Daoy (cell line): ENCODE data around the gene TIAM1. TPM values are rescaled to one million over a fixed set of nuclear protein-coding genes. Genes with fewer than 3 reads are reported as not detected.

Source experiments
- DNase-seq: peaks from one replicate; pipeline ENCODE4 v3.0.0-alpha.2; 2015; ENCODE audit warnings: low read depth
- total RNA-seq: library from RNA; depleted of rRNA; stranded (reverse); fragments of >200 nt; shearing (Covaris generic); gene quantifications from 2 replicates; pipeline ENCODE4 v1.2.3, GENCODE V29; 2014

TIAM1 gene
- total RNA-seq, 1 experiment from 2014 or later, result 17.8 TPM

DNA sequence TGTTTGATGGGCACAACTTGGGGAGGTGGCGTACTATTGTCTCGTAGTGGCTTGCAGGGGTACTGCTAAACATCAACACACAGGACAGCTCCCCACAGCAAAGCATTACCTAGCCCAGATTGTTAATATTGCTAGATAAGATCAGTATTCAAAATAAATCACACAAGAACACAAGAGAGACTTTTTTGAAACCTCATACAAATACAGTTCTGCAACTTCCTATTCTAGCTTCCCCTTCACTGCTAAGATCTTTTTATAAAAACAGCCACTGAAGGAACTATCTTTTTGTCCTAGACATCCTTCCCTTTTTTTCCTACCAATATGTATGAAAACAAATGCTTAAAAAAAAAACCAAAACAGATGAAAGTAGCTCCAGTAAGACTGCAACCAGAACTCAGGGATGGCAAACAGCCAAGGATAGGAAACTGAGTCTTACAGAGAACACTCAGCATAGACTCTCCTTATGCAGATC is 167.9 kb downstream of the TIAM1 start:
- no peak for DNase-seq

DNA sequence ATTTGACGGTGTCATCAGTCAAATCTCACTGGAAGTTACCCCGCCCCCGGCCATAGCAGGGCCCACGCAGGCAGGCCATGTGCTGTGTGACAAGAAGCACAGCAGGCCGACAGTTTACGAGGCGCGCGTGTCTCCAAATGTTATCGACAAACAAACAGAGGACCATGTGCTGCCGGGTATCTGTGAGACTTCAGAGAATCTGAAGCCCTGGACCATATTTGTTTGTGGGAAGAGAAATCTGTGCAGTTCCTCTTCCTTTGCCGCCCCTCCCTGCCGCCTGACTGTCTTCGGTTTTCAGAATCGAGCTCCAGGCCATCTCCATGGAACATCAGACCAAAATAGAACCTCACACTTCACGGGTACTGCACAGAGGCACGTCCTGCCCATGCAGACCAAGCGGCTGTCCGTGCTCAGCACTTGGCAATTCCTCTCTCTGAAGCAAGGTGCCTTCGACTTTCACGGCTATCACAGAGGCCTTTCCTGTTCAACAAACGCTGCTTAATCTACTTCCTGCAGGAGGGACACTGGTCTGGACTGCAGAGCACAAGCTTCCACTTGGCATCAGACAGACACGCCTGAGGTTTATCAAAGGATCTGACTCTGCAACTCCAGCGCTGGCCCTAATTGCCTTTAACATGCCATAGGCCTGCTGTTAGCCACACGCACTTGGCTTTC is 170.0 kb downstream of the TIAM1 start:
- DNase-seq, result no peak

DNA sequence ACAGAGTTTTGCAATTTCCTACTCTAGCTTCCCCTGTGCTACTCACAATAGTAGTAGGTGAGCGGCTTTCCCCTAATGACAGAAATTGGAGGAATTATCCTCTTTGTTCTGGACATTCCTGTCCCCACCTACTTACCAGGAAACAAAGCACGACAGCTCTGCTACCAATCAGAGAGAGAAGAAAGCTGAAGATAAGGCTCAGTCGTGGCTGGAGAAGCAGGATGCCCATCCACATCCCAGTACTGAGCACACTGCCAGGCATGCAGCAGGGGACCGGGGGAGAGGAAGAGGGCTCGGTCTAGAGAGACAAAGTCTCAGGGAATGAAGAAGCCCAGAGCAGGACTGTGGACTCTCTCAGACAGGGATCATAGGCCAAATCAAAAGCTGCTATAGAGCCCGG is 171.7 kb downstream of the TIAM1 start:
- DNase-seq, result no peak

DNA sequence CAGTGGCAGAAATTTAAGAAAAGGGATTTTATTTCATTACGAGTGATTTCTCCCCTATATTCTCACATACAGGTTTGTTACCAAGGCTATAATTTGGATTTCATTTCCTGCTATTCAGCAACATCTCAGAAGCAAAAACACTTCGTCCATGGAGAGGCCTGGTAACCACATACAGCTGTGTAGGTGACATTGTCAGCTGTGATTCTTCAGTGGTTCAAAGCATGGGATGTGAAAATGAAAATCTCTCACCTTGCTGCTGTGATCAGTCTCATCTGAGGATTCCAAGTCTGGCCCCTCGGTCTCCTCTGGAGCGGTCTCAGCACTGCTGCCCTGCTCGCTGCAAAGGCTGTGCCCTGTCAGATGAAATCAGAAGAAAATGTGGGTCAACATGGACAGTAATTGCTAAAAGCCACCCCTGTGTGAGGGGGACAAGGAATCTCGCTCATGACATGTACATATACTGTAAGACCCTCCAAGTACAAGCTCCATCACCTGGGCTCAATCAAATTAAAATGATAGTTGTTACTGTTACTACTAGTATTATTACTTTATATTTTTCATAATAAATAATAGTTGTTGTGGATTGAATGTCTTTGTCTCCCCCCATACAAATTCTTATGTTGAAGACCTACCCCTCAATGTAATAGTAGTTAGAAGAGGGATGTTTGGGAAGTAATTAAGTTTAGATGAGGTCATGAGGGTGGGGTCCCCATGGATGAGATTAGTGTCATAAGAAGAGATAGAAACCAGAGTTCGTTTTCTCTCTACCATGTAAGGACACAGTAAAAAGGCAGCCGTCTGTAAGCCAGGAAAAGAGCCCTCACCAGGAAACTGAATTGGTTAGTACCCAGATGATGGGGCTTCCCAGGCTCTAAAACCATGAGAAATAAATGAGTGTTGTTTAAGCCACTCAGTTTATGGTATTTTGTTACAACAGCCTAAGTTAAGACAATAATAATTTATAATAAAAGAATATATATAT is 179.1 kb downstream of the TIAM1 start:
- no peak for DNase-seq

DNA sequence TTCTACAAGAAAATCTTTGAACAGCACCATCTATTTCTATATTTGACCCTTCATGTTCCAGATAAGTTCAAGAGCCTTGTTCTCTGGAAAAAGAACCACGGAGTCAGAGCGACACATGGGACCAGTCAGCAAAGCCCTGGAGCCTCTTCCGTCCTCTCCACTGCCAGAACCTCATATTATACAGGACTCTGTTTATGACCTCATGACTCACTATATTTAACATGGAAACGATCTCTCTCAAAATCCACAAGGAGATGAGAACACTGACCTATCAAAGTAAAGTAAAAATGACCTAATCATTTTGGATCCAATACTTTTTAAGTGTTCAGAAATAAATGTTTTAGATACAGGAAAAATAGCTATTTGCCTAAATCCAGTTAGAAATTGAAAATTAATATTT is 181.2 kb downstream of the TIAM1 start:
- DNase-seq, result peak; percentile 44

DNA sequence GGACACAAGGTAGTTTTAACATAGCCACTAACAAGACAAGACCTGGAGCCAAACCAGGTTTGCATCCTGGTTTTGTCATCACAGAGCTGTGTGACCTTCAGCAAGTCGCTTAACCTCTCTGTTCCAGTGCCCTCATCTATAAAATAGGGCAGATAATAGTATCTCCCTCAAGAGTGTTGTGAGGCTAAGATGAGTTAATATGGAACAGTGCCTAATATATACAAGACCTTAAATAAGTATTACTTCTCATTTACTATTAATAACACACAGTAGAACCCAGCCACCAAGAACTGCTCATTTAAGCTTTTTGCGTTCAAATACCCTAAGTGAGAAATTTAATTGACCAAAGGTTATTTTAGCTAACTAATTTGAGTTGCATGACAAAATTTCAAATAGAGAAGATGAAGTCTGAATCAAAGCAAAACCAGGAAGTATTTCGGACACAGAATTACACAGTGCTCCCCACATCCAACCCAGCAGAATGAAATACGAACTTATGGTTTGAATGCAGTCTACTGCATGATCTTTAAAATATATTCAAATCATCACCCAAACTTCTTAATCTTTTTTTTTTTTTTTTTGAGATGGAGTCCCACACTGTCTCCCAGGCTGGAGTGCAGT is 181.9 kb downstream of the TIAM1 start:
- no peak for DNase-seq

DNA sequence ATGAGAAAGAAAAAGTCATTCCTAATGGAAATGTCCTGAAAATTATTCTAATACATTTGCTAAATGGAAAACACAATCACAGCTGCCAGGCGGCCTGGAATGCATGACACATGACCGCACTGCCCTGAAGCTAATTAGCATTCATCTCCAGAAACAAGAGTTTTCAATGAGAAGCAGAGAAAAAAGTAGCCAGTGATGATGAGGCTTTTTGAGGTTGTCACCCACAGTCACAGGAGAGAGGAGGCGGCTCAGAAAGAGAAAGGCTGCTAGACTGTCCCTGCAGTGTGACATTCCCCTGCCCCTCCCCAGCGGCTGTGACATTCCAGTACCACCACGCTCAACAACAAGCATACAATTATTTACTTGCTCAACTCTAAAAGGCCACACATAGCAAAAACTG is 182.9 kb downstream of the TIAM1 start:
- DNase-seq, result peak; percentile 64

DNA sequence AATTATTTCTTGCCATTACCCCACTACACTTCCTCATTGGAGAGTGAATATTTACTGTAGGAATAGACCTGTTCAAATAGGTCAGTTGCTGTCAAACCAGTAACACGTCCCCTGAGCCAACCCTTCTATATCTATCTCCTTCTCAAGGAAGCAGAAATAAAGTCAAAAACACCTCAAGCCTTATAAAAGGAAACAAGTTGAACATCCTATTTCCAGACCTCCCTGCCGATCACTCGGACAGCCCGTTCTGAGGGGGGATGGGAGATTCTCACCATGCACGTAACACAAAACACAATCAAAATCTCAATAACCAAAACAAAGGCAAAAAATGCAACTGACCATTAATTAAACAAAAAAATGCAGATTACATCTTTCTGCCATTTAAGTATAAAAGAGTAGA is 184.3 kb downstream of the TIAM1 start:
- no peak for DNase-seq

DNA sequence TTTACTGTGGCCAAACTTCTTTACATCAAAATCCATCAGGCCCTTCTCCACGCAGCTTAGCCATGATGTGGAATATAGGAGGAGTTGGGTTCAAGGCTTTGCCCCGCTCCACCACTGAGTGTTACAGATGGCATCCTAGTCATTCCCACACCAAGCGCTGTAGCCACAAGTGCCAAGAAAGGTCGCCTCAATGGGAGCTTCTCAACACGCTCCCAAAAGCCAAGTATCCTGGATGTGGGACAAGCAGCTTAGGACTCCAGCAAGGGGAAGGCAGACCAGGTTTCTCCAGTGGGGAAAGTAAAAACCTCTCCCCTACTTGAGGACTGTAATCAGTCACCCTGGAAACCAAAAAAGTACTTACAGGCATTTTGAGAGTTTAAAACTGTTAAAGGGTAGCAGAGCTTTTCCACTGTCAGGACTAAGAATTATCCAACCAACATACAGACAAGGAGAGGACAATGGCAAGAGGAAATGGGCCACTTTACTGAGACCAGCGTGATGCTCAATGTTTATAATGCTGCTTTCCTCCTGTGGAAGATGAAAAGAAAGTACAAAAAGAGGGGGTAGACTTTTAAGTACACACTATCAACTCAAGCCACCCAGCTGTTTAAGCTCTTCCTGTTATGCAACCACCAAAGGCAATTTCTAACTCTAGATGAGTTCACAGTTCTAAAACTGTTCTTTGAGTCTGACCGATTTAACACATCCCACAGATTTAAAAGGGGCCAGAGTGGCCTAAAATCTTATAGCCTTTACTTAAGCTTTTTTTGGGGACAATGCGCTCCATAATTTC is 185.1 kb downstream of the TIAM1 start:
- DNase-seq, result no peak

DNA sequence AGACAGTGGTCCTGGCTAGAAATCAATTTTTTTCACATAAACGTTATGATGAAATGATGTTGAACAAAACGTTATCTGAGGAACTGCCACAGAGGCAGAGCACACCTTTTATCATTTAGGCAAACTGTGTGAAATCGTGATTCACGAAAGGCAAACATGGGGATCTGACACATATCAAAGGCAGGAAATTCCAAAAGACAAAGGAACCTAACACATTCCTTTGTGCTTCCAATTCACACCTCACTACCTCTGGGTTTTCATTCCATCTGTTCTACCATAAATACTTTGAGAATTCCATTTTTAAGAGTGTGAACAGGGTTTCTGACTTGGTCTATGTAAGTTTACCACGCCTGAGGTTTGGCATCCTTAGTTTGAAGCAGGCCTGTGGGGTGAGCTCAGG is 186.3 kb downstream of the TIAM1 start:
- DNase-seq, result no peak

DNA sequence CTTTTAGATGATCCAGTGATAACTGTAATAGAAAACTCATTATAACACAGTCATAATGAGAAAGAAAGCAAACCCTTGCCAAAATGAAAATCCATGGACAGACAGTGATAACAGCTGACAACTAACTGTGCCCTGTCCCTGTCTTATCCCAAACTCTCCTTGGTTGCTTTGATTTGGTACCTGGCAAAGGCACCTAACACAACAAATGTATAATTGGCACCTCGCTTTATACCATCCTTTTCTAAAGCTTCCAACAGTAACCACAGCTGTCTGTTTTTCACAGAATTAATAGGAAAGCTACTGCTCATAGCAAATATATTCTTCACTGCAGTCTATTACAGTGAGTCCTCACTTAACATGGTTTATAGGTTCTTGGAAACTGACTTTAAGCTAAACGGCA is 187.4 kb downstream of the TIAM1 start:
- DNase-seq, result no peak

DNA sequence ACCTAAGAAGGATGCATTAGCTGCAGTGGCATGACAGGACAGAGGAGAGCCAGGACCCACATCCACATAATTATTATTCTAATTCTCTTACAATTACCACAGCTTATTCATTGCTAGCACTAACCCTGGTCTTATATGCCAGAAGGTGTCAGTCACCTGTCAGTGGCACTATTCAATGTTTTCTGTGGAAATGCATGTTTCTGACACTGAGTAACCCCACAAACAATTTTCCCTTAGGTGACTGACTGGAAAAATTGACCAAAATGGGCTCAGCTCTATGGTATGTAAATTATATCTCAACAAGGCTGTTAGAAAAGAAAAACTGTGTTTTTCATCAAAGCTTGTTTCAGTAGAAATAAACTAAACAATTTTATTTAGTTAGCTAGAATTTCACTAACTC is 187.9 kb downstream of the TIAM1 start:
- DNase-seq, result no peak

DNA sequence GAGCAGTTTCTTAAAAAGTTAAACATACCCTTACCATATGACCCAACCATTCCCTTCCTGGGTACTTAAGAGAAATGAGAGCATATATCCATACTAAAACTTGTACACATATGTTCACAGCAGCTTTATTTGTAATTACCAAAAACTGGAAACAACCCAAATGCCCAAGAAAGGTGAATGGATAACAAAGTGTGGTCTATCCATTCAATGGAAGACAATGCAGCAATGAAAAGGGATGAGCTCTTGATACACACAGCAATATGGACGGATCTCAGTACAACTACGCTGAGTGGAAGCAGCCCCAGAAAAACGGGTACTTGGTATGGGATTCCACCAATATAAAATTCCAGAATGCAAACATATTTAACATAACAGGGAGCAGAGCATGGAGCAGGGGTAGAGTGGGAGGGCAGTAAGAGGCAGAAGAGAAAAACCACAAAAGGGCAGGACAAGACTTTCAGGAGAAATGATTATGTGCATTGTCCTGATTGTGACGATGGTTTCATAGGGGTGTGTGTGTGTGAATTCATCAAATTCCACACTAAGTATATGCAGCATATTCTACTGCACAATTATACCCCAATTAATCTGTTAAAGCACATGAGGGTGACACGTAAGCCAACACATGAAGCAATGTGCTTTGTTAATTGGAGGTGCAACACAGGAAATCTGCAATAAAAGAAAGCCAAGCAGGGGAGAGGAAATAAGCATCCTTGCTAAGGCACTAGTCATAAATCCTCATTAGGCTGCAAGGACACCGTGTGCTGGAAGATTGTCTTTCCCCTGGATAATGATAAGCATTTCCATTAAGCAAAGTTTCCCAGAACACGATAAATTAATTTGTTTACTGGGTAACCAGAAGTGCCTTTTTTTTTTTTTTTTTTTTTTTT is 192.7 kb downstream of the TIAM1 start:
- DNase-seq, result no peak

DNA sequence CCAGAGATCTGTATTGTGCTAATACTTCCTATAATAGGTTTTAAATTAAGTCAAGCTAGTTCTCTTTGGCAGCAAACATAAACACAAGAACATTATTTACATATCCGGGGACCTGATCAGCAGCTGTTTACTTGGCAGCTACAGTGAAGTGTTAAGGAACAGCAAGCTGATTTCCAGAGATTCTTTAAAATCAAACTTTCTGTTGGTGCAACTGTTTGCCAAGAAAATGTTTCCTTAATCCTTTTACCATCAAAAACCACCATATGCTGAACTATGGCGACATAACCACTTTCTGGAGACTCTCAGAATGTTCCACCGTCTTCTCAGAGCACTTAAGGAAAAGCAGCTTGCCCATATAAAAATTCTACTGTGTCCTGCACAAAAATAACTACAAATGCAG is 198.8 kb downstream of the TIAM1 start:
- no peak for DNase-seq

DNA sequence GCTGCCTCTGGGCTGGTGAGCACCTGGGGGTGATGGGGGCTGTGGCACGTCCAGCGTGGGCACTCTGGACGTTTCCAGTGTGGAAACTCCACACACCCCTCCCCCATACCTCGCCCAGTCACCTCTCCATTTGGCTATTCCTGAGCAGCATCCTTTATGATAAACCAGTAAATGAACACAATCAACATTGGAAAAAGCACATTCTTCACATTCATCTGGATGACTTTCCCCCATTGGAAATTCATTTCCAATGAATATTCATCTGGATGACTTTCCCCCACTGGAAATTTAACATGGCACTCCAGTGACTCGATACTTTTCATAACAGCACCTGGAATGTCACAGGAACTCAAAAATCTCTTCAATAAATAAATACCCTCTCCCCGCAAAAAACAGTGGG is 201.0 kb downstream of the TIAM1 start:
- DNase-seq, result no peak

DNA sequence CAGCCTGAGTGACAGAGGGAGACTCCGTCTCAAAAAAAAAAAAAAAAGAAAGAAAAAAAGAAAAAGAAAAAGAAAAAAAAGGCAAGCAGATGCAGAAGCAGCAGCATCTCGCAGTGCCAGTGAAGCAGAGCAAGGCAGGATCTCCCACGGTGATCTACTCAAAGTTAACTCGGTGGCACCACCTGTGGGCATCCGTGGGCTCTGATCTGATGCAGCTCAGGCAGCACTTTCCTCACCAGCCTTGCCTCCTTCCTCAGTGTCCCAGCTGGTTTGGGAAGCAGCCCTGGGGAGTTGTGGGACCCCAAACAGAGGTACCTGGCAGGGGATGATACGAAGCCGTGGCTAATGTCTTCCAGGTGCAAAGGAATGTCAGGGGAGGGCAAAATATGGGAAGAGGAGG is 201.5 kb downstream of the TIAM1 start:
- no peak for DNase-seq

DNA sequence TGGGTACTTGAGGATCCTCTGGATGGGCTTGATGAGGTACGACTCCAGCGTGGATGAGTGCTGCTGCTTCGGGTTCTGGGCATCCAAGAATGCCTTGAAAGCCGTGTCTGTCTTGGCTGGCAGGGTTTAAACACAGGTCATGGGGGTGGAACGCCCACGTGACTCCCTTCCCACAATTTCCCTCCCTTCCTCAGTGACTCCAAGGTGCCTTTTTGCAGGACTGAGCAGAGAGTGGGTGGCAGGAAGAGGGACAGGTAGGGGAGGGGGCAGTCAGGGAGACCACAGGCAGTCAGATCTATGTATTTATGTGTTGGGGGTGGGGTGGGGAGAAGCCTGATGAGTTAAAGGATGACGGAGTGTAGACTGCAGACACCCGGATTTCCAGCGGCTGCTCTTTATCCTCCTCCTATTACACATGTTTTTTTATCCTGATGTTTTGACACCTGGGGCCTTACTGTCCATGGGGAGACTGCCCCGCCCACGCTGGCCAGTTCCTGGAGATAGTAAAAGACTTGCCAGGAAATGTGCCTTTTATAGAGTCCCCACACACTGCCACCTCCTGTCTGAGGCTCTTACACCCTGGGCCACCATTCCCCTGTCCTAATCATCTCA is 202.6 kb downstream of the TIAM1 start:
- no peak for DNase-seq

DNA sequence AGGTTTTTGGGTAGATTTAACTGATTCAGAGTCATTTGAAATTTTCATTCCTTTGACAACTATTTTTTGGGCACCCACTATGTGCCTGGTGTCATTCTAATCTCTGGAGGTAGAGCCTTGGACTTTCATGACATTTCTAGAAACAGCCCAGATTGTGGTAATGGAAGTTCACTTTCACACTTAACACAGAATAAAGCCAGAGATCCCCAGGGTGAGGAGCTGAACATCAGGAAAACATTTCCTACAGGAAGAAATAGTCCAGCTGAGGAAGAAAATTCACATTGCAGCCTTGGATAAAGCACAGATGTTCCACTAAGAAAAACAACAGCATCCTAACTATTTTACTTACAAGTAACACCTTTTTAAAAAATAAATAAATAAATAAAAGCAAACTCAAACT is 203.4 kb downstream of the TIAM1 start:
- no peak for DNase-seq

DNA sequence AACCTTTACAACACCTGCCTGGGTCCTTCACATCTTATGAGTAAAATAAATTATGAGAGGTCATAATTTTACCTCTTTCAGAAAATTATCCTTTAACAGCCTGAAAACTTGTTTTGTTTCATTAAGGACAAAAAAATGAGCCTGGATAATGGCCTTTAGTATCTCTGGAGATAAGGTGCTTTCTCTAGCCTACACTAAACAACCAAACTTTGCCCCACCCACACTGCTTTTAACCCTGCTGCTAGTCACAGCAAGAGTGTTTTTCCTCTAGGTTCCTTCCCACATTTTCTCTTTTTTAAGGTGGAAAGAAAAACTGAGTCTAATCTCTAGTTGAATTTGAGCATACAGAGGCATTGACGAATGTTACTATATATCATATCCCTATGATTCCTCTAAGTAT is 204.0 kb downstream of the TIAM1 start:
- DNase-seq, result no peak

DNA sequence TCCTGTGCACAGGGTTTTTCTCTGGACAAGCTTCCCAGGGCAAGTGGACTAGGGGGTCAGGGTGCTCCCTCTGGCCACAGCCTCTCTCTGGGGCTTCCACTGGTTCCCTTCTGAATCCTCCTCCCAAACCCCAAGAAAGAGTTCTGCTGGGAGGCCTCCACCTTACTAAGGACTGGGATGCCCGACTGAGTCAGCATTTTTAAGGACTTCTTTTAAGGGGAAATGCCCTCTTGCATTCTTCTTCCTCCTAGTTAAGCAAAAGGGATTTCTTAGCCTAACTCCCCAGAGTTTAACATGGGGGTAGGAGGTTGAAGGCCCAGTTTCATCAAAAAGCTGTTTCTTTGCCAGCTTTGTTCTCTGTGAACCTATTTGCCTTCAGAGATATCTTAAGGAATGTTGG is 206.1 kb downstream of the TIAM1 start:
- DNase-seq, result no peak
